ENCODE measurements around the gene KREMEN2.

Gene KREMEN2

GRCh38 chr16:2988590-2989099 lies 24.6 kb downstream of the KREMEN2 start:
- Mint-ChIP-seq H3K27me3 (peaks cover 5% of the 10 kb centered on the region), H3K9me3 (no peaks in the 10 kb centered on the region), H3K36me3 (ENCODE audit: low read depth) (no peaks in the 10 kb centered on the region), H3K27ac (no peak overlapping the region), H3K4me3 (no peak overlapping the region), H3K4me1 (ENCODE audit: low read depth) (peaks cover 5% of the 10 kb centered on the region)
- DNase-seq, result no peak

DNA sequence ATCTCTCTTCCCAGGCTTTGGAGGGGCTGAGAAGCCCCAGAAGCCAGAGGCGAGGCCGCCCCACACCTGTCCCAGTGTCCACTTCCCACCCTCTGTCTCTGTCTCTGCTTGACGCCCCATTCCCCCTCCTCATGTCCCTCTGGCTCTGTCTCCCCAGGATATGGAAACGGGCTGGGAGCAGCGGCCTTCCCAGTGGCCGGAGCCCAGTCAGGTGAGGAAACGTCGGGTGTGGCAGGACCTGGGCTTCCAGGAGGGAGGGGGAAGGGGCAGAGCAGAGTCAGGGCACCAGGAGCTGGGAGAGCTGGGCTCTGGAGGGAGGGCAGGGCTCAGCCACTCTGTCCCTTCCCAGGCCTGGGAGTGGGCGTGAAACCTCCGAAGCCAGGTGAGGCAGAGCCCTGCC lies 26.8 kb downstream of the KREMEN2 start:
- DNase-seq, result no peak
- Mint-ChIP-seq H3K4me3 (no peak overlapping the region), H3K36me3 (ENCODE audit: low read depth) (no peaks in the 10 kb centered on the region), H3K9me3 (no peaks in the 10 kb centered on the region), H3K27ac (no peak overlapping the region), H3K4me1 (ENCODE audit: low read depth) (no peaks in the 10 kb centered on the region), H3K27me3 (peaks cover 2% of the 10 kb centered on the region)

DNA sequence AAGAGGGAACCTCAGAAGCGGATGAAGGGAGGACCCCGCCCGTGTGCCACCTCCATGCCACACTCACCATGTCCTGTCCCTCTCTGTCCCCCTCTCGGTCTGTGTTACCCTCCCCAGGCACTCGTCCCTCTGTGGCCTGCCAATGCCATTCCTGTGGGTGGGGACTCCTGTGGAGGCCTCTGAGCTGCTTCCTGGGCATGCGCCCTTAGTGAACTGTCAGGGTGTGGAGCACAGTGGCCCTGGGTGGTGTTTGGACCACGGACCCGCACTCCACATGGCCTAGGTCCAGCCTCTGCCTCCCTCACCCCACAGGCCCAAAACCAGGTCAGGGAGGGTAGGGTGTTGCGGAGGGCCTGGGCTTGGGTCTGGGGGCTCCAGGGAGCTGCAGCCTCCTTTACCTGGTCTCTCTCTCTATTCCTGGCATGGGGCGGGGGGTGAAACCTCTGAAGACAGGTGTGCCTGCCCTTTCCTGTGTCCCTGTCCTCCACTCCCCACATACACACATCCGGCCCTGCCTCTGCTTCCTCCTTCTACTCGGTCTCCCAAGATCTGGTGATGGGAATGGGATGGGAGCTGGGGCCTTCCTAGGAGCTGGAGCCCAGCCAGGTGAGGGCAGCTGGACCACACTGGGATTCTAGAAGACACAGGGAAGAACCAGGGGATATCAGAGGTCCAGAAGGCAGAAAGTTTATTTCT lies 27.6 kb downstream of the KREMEN2 start:
- H3K27ac Mint-ChIP-seq, result no peak overlapping the region
- no peaks in the 10 kb centered on the region for H3K4me1 Mint-ChIP-seq (ENCODE audit: low read depth)
- H3K36me3 Mint-ChIP-seq (ENCODE audit: low read depth), result no peaks in the 10 kb centered on the region
- no peaks in the 10 kb centered on the region for H3K9me3 Mint-ChIP-seq
- no peak overlapping the region for H3K4me3 Mint-ChIP-seq
- H3K27me3 Mint-ChIP-seq, result no peaks in the 10 kb centered on the region
- no peak for DNase-seq

- Mint-ChIP-seq H3K4me1 (ENCODE audit: low read depth) (no peaks in the 10 kb centered on the region), H3K36me3 (ENCODE audit: low read depth) (no peaks in the 10 kb centered on the region)
Observed at GRCh38 chr16:2992383-2993081, 28.5 kb downstream of the KREMEN2 start.

DNA sequence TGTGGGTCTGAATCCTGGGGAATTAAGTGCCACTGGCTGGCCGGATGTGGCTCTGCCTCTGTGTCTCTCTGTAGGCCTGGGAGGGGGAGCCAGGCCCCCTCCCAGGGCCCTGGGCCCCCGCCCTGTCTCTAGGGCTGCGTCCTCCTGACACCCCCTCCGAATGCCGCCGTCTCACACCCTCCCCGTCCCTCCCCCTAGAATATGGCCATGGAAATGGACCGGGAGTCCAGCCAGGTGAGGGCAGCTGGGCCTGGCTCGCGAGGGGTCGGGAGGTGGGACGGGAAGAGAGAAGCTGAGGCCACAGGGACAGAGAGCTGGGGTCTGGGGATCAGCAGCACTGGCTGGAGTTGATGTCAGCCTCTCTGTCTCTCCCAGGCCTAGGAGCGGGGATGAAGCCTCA lies 32.2 kb downstream of the KREMEN2 start:
- Mint-ChIP-seq H3K27me3 (peaks cover 3% of the 10 kb centered on the region), H3K4me1 (ENCODE audit: low read depth) (no peaks in the 10 kb centered on the region), H3K27ac (no peak overlapping the region), H3K4me3 (no peak overlapping the region), H3K9me3 (no peaks in the 10 kb centered on the region), H3K36me3 (ENCODE audit: low read depth) (no peaks in the 10 kb centered on the region)
- no peak for DNase-seq

More at GRCh38 chr16:2992383-2993081, 28.5 kb downstream of the KREMEN2 start:
- Mint-ChIP-seq H3K9me3 (no peaks in the 10 kb centered on the region), H3K27me3 (no peaks in the 10 kb centered on the region), H3K27ac (no peak overlapping the region), H3K4me3 (no peak overlapping the region)
- no peak for DNase-seq

DNA sequence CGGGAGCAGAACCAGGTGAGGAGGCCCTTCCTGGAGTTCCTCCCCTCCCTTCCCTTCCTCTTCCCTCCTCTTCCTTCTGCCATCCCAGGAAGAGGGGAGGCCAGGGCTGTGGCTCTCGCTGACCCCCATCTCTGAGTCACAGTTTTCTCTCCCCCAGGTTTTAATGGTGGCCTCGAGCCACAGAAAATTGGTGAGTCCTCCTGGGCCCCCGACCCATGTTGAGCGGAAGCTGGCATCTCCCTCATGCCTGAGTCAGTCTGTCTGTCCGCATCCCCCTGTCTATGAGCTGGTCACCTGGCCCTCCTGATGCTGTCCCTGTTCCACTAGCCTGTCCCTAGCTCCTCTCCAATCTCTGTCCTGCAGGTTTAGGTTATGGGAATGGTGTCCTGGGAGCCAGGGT lies 35.9 kb downstream of the KREMEN2 start:
- DNase-seq, result no peak
- no peak overlapping the region for H3K4me3 Mint-ChIP-seq
- H3K36me3 Mint-ChIP-seq (ENCODE audit: low read depth), result no peaks in the 10 kb centered on the region
- H3K27me3 Mint-ChIP-seq, result peaks cover 6% of the 10 kb centered on the region
- peaks cover 2% of the 10 kb centered on the region for H3K4me1 Mint-ChIP-seq (ENCODE audit: low read depth)
- H3K9me3 Mint-ChIP-seq, result no peaks in the 10 kb centered on the region
- H3K27ac Mint-ChIP-seq, result no peak overlapping the region

- H3K36me3 Mint-ChIP-seq (ENCODE audit: low read depth), result no peaks in the 10 kb centered on the region
- no peak overlapping the region for H3K27ac Mint-ChIP-seq
- peaks cover 3% of the 10 kb centered on the region for H3K4me1 Mint-ChIP-seq (ENCODE audit: low read depth)
- no peak overlapping the region for H3K4me3 Mint-ChIP-seq
- peaks cover 8% of the 10 kb centered on the region for H3K27me3 Mint-ChIP-seq
- no peak for DNase-seq
- no peaks in the 10 kb centered on the region for H3K9me3 Mint-ChIP-seq
Observed at GRCh38 chr16:3000540-3000939, 36.5 kb downstream of the KREMEN2 start.

- Mint-ChIP-seq H3K4me3 (no peak overlapping the region), H3K27ac (no peak overlapping the region), H3K27me3 (peaks cover 8% of the 10 kb centered on the region), H3K9me3 (no peaks in the 10 kb centered on the region), H3K4me1 (ENCODE audit: low read depth) (peaks cover 3% of the 10 kb centered on the region), H3K36me3 (ENCODE audit: low read depth) (no peaks in the 10 kb centered on the region)
- DNase-seq, result no peak
Observed at GRCh38 chr16:3001316-3001715, 37.2 kb downstream of the KREMEN2 start.

DNA sequence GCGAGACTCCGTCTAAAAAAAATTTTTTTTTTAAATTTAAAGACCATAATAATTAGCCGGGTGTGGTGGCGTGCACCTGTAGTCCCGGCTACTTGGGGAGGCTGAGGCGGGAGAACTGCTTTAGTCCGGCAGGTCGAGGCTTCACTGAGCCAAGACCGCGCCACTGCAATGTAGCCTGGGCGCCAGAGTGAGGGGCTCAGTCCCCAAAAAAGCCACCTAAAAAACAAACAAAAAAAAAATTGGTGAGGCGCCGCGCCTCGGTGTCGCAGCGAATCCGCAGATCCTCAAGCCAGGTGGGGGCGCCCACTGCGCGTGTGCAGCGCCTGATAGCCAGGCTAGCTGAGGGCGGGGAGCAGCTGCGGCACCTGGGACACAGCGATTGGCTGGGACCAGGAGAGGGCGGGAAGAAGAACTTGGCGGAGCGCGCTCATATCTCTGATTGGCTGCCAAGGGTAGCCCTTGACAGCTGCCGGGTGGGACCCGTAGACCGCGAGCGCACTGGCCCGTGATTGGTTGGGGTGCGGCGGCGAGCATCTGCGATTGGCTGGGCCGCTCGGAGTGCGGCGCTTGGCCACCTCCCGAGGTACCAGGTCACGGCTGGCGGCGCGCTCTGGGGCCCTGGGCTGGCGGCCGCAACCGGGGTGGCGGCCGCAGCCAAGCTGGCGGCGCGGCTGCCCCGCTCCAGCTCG lies 39.7 kb downstream of the KREMEN2 start:
- Mint-ChIP-seq H3K4me3 (peak overlapping the region; percentile 44), H3K36me3 (ENCODE audit: low read depth) (no peaks in the 10 kb centered on the region), H3K27ac (peak overlapping the region; percentile 52), H3K4me1 (ENCODE audit: low read depth) (peaks cover 23% of the 10 kb centered on the region), H3K9me3 (no peaks in the 10 kb centered on the region), H3K27me3 (peaks cover 13% of the 10 kb centered on the region)
- DNase-seq, result peak; percentile 95

DNA sequence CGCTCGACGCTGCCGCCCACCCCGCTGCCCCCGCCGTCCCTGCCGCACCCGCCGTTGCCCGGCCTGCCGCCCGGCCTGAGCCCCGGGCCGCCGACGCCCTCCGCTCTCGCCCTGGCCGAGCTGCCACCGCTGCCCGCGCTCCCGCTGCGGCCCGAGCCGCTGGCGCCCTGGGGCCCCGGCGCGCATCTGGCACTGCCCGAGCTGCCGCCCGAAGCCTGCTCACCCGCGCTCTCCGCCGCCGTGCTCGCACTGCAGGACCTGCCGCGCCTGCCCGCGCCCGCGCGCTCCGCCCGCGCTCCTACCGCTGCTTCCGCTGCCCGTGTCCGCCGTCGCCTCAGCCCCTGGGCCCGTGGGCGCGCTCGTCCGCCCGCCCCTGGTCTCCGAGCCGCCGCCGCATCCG lies 40.2 kb downstream of the KREMEN2 start:
- Mint-ChIP-seq H3K4me1 (ENCODE audit: low read depth) (peaks cover 26% of the 10 kb centered on the region), H3K27me3 (peaks cover 10% of the 10 kb centered on the region), H3K9me3 (no peaks in the 10 kb centered on the region), H3K36me3 (ENCODE audit: low read depth) (no peaks in the 10 kb centered on the region), H3K27ac (no peak overlapping the region), H3K4me3 (no peak overlapping the region)
- no peak for DNase-seq

GRCh38 chr16:3004781-3005284 lies 40.8 kb downstream of the KREMEN2 start:
- H3K27me3 Mint-ChIP-seq, result peaks cover 10% of the 10 kb centered on the region
- H3K4me1 Mint-ChIP-seq (ENCODE audit: low read depth), result peaks cover 26% of the 10 kb centered on the region
- H3K36me3 Mint-ChIP-seq (ENCODE audit: low read depth), result no peaks in the 10 kb centered on the region
- no peak for DNase-seq
- H3K9me3 Mint-ChIP-seq, result no peaks in the 10 kb centered on the region
- no peak overlapping the region for H3K27ac Mint-ChIP-seq
- peak overlapping the region; percentile 63 for H3K4me3 Mint-ChIP-seq

DNA sequence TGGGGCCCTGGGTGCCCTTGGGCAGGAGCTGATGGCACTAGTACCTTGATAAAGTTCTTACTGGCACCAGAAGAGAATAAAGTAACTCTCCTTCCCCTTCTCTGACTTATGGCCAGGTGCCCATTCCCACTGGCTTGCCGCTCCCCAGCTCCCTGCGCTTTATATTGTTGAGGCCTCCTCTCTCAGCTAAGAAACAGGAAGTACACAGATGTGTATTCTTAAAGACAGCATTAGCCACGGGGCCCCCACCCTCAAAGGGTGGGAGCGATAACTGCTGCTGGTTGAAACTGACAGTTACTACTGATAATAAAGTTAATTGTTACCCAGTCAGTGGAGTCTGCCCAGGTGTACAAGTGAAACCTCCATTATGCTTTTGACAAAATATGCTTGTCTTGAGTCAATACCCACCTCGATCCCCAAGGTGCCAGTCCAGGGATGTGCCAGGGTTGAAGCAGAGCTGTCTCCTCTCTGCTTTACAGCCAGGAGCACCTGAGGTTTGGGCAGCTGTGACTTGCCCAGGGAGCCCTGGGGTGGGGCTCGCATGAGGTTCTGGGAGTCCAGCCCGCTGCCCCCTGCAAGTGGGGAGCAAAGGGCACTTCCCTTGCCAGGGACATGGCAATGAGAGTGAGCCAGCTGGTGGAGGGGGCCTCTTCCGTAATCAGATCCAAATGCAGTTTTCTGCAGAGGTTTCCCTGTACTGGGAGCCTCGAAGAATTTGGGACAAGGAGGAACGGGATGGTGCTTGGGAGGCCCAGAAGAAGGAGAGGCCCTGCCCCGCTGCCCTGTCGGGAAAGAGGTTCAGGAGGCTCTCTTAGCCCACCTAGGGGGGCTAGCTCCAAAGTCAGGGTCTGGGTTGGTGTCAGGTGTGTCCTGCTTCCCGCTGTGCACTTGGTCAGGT lies 43.2 kb downstream of the KREMEN2 start:
- DNase-seq, result no peak
- no peaks in the 10 kb centered on the region for H3K36me3 Mint-ChIP-seq (ENCODE audit: low read depth)
- peaks cover 26% of the 10 kb centered on the region for H3K4me1 Mint-ChIP-seq (ENCODE audit: low read depth)
- H3K4me3 Mint-ChIP-seq, result no peak overlapping the region
- no peak overlapping the region for H3K27ac Mint-ChIP-seq
- peaks cover 14% of the 10 kb centered on the region for H3K27me3 Mint-ChIP-seq
- no peaks in the 10 kb centered on the region for H3K9me3 Mint-ChIP-seq

DNA sequence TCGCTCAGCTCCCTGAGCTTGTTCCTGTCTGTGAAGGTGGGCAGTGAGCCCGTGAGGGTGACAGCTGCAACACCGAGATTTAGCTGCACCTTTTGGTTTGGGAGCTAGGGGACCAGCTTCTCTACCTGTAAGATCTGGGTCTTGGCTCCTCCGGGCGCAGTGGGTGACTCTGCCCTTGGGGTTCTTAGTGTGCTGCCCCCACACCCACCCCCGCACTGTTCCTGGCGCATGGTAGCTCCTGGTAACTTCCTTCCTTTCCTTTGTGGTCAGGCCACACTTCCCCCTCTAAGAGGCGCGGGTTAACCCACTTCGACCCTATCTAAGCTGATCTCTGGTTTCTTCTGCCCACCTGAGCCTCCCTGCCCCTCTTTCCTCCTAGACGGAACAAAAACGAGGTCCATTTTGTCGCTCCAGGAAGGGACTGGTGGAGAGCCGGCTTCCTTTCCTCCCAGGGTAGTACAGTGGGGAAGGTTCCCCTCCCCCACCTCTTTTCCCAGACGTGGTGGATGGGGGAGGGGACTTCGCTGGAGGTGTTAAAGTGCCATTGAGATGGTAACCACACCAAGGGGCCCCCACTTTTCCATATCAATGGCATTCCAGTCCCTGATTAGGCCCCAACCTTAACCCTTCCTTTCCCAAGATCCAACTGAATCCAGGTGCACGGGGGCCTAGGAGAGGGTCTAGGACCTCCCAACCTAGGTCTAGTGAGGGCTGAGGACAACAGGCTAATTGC lies 44.0 kb downstream of the KREMEN2 start:
- Mint-ChIP-seq H3K36me3 (ENCODE audit: low read depth) (no peaks in the 10 kb centered on the region), H3K4me3 (no peak overlapping the region), H3K9me3 (no peaks in the 10 kb centered on the region), H3K27ac (no peak overlapping the region), H3K4me1 (ENCODE audit: low read depth) (peaks cover 30% of the 10 kb centered on the region), H3K27me3 (peaks cover 21% of the 10 kb centered on the region)
- DNase-seq, result no peak
